ENCODE data around the gene HSF5. TPM values are rescaled to one million over a fixed set of nuclear protein-coding genes. Genes with fewer than 3 reads are reported as not detected.

The HSF5 gene
- total RNA-seq, 1 experiment from 2014 or later: not detected

- intact Hi-C loops (cut with micrococcal nuclease): no loop called here
- DNase-seq (ENCODE audit: unreplicated experiment): no peak
- Mint-ChIP-seq H3K4me3 (ENCODE audit: unreplicated experiment) (no peak overlapping the region), H3K36me3 (ENCODE audit: insufficient read depth, unreplicated experiment) (no peaks in the 10 kb centered on the region), H3K9me3 (ENCODE audit: unreplicated experiment) (no peaks in the 10 kb centered on the region), H3K27me3 (ENCODE audit: insufficient read depth, unreplicated experiment) (no peaks in the 10 kb centered on the region), H3K27ac (ENCODE audit: low read depth, unreplicated experiment) (no peak overlapping the region), H3K4me1 (ENCODE audit: insufficient read depth, unreplicated experiment) (peaks cover 15% of the 10 kb centered on the region)
- no peak for TF ChIP-seq CTCF (IDR thresholded peaks at IDR 0.05; ENCODE audit: unreplicated experiment)
- CTCF ChIA-PET: interaction anchor here (1.0 kb wide), 1 partner anchor 14 kb away, joined by 3 read pairs; no protein-coding TSS in a partner anchor
- POLR2A ChIA-PET: no interaction called here
- BruUV-seq (replicated peaks): no TSS peak
Measured at GRCh38 chr17:58384897-58385296, 103.3 kb downstream of the HSF5 start.

GRCh38 chr17:58383892-58384462 is 104.2 kb downstream of the HSF5 start:
- no peak overlapping the region for H3K4me3 Mint-ChIP-seq (ENCODE audit: unreplicated experiment)
- ChIA-PET POLR2A (interaction anchor here (1.0 kb wide), 1 partner anchor 32 kb away, joined by 3 read pairs; the partner anchor contains the start of gene SUPT4H1), CTCF (interaction anchor here (0.7 to 1.0 kb wide), 3 partner anchors 13 to 67 kb away, joined by 3 read pairs; no protein-coding TSS in a partner anchor)
- TF ChIP-seq CTCF (IDR thresholded peaks at IDR 0.05; ENCODE audit: unreplicated experiment): no peak
- no peak overlapping the region for H3K27ac Mint-ChIP-seq (ENCODE audit: low read depth, unreplicated experiment)
- no peak for DNase-seq (ENCODE audit: unreplicated experiment)
- peaks cover 12% of the 10 kb centered on the region for H3K4me1 Mint-ChIP-seq (ENCODE audit: insufficient read depth, unreplicated experiment)
- no TSS peak for BruUV-seq (replicated peaks)
- H3K9me3 Mint-ChIP-seq (ENCODE audit: unreplicated experiment): no peaks in the 10 kb centered on the region
- intact Hi-C loops (cut with micrococcal nuclease): no loop called here
- no peaks in the 10 kb centered on the region for H3K27me3 Mint-ChIP-seq (ENCODE audit: insufficient read depth, unreplicated experiment)
- H3K36me3 Mint-ChIP-seq (ENCODE audit: insufficient read depth, unreplicated experiment): no peaks in the 10 kb centered on the region

GRCh38 chr17:58382872-58383242 is 105.4 kb downstream of the HSF5 start:
- TF ChIP-seq CTCF (IDR thresholded peaks at IDR 0.05; ENCODE audit: unreplicated experiment): no peak
- Mint-ChIP-seq H3K36me3 (ENCODE audit: insufficient read depth, unreplicated experiment) (no peaks in the 10 kb centered on the region), H3K9me3 (ENCODE audit: unreplicated experiment) (no peaks in the 10 kb centered on the region), H3K27ac (ENCODE audit: low read depth, unreplicated experiment) (no peak overlapping the region), H3K4me3 (ENCODE audit: unreplicated experiment) (no peak overlapping the region), H3K27me3 (ENCODE audit: insufficient read depth, unreplicated experiment) (no peaks in the 10 kb centered on the region), H3K4me1 (ENCODE audit: insufficient read depth, unreplicated experiment) (peaks cover under 1% of the 10 kb centered on the region)
- ChIA-PET CTCF (interaction anchor here (1.5 kb wide), 1 partner anchor 65 kb away, joined by 6 read pairs; no protein-coding TSS in a partner anchor), POLR2A (interaction anchor here (1.0 kb wide), 1 partner anchor 31 kb away, joined by 3 read pairs; the partner anchor contains the start of gene SUPT4H1)
- intact Hi-C loops (cut with micrococcal nuclease): no loop called here
- no peak for DNase-seq (ENCODE audit: unreplicated experiment)
- no TSS peak for BruUV-seq (replicated peaks)

GRCh38 chr17:58382108-58382871 is 105.9 kb downstream of the HSF5 start:
- DNase-seq (ENCODE audit: unreplicated experiment): no peak
- no TSS peak for BruUV-seq (replicated peaks)
- ChIA-PET POLR2A (no interaction called here), CTCF (interaction anchor here (1.1 to 1.5 kb wide), 2 partner anchors 27 to 65 kb away, joined by 4 to 6 read pairs; no protein-coding TSS in a partner anchor)
- no peak for TF ChIP-seq CTCF (IDR thresholded peaks at IDR 0.05; ENCODE audit: unreplicated experiment)
- no peak overlapping the region for H3K4me3 Mint-ChIP-seq (ENCODE audit: unreplicated experiment)
- no peaks in the 10 kb centered on the region for H3K36me3 Mint-ChIP-seq (ENCODE audit: insufficient read depth, unreplicated experiment)
- no peak overlapping the region for H3K27ac Mint-ChIP-seq (ENCODE audit: low read depth, unreplicated experiment)
- no peaks in the 10 kb centered on the region for H3K27me3 Mint-ChIP-seq (ENCODE audit: insufficient read depth, unreplicated experiment)
- intact Hi-C loops (cut with micrococcal nuclease): no loop called here
- no peaks in the 10 kb centered on the region for H3K9me3 Mint-ChIP-seq (ENCODE audit: unreplicated experiment)
- no peaks in the 10 kb centered on the region for H3K4me1 Mint-ChIP-seq (ENCODE audit: insufficient read depth, unreplicated experiment)

All from MCF 10A (cell line).